ENCODE measurements around the gene MAP3K7.

GRCh38 chr6:90468080-90468479 lies 118.8 kb downstream of the MAP3K7 start:
- TF ChIP-seq EZH2phosphoT487 (IDR thresholded peaks at IDR 0.05; ENCODE audit: low read depth, severe bottlenecking, unreplicated experiment), result no peak
- TF ChIP-seq CTCF (IDR thresholded peaks at IDR 0.05; ENCODE audit: poor library complexity), result no peak

All from hepatocyte (in vitro differentiated cells).